Thyroid gland (tissue), 4 donors: ENCODE measurements around the gene CFP. TPM values are rescaled to one million over a fixed set of nuclear protein-coding genes. Genes with fewer than 3 reads are reported as not detected.

Experiments used
- DNase-seq, 2 donors: peaks; one replicate each; pipeline ENCODE4 v3.0.0-alpha.2; 2019
- H3K27ac ChIP-seq, 3 donors: fragments of 200-600 bp; sonication (generic); 1 replicate in 2 of 3; 2 replicates in 1 of 3; pipeline ENCODE4 v1.5.1; 2016 to 2019; ENCODE audit warnings: mild to moderate bottlenecking in 1 of 3, moderate library complexity in 1 of 3
- H3K27me3 ChIP-seq: fragments of 200-600 bp; sonication (generic); one replicate; pipeline ENCODE4 v1.5.1; 2019
- H3K36me3 ChIP-seq, 2 donors: fragments of 200-600 bp; sonication (generic); one replicate each; pipeline ENCODE4 v1.5.1; 2016 to 2019
- H3K4me1 ChIP-seq, 2 donors: fragments of 200-600 bp; sonication (generic); one replicate each; pipeline ENCODE4 v1.5.1; 2017 to 2019
- H3K4me3 ChIP-seq, 3 donors: fragments of 200-600 bp; sonication (generic); replicated peaks in 1 of 3; 1 replicate in 2 of 3; 2 replicates in 1 of 3; pipeline ENCODE4 v1.5.1; 2016; ENCODE audit warnings: mild to moderate bottlenecking in 1 of 3
- H3K9me3 ChIP-seq: fragments of 200-600 bp; sonication (generic); one replicate; pipeline ENCODE4 v1.5.1; 2017
- POLR2A ChIP-seq, 2 donors: fragments of 450-650 bp; IDR thresholded peaks; one replicate each; pipeline ENCODE4 v1.6.1; 2017; ENCODE audit warnings: antibody characterized with exemption in 2 of 2, mild to moderate bottlenecking in 2 of 2, moderate library complexity in 1 of 2
- WGBS, 2 donors: methylation state at CpG; one replicate each; pipeline ENCODE4 v1.1.5; 2017; 5-methylcytosine and 5-hydroxymethylcytosine counted together
- intact Hi-C: fragments of 100-400 bp; cut with DNase I; formaldehyde crosslinking; loops from one replicate; pipeline ENCODE4 v1.15.1; 2023
- total RNA-seq, 4 donors: library from RNA; depleted of rRNA; stranded (reverse); fragments of >200 nt; gene quantifications; one replicate each; pipeline ENCODE4 v1.2.3, GENCODE V29; 2016
- TF ChIP-seq, protein P1 (sequence below), 6 experiments: fragments of 200-600 bp in 3 of 6; fragments of 450-650 bp in 3 of 6; sonication (generic) in 3 of 6; IDR thresholded peaks; one replicate each; pipeline ENCODE4 v1.5.1; 2016 to 2019; ENCODE audit warnings: antibody characterized with exemption in 6 of 6, mild to moderate bottlenecking in 2 of 6, inconsistent platforms in 1 of 6, moderate library complexity in 1 of 6

The CFP gene
- total RNA-seq, 4 donors from 2014 or later = 1.3 to 2.3 (median 1.6) TPM

DNA sequence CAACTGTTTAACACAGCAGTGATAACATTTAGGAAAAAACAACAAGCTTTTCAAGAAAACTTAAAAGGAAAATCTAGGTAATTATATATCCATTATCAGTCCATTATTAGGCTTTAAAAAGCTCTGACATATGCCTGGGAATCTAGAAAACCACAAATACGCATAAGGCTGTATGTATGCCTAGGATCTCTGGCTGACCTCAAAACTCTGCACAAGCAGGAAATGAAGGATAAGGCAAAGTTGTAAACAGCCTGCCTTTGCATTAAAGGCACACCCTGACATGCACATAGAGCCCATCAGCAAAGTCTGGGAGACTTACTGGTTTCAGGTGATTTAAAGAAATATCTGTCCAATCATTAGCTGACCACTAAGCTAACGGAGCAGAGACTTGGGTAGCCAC lies 33.5 kb downstream of the CFP start:
- Histone ChIP-seq H3K27me3 (no peaks in the 10 kb centered on the region), H3K27ac (no peak overlapping the region), H3K4me3 (no peak overlapping the region), H3K36me3 (no peaks in the 10 kb centered on the region), H3K4me1 (no peaks in the 10 kb centered on the region), H3K9me3 (no peaks in the 10 kb centered on the region)
- 83 to 94% methylated on average over 2 of the region's 2 CpGs for WGBS, 2 donors
- TF ChIP-seq, protein P1, sequence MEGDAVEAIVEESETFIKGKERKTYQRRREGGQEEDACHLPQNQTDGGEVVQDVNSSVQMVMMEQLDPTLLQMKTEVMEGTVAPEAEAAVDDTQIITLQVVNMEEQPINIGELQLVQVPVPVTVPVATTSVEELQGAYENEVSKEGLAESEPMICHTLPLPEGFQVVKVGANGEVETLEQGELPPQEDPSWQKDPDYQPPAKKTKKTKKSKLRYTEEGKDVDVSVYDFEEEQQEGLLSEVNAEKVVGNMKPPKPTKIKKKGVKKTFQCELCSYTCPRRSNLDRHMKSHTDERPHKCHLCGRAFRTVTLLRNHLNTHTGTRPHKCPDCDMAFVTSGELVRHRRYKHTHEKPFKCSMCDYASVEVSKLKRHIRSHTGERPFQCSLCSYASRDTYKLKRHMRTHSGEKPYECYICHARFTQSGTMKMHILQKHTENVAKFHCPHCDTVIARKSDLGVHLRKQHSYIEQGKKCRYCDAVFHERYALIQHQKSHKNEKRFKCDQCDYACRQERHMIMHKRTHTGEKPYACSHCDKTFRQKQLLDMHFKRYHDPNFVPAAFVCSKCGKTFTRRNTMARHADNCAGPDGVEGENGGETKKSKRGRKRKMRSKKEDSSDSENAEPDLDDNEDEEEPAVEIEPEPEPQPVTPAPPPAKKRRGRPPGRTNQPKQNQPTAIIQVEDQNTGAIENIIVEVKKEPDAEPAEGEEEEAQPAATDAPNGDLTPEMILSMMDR (IDR thresholded peaks at IDR 0.05) = no peak
- no peak for TF ChIP-seq POLR2A (IDR thresholded peaks at IDR 0.05)
- no peak for DNase-seq
- intact Hi-C loops = no loop called here

GRCh38 chrX:47595716-47596251 lies 33.9 kb downstream of the CFP start:
- H3K4me1 ChIP-seq = no peaks in the 10 kb centered on the region
- H3K27ac ChIP-seq = no peak overlapping the region
- H3K9me3 ChIP-seq = no peaks in the 10 kb centered on the region
- no peak for DNase-seq
- H3K4me3 ChIP-seq = no peak overlapping the region
- no peaks in the 10 kb centered on the region for H3K27me3 ChIP-seq
- no peaks in the 10 kb centered on the region for H3K36me3 ChIP-seq
- intact Hi-C loops = no loop called here
- TF ChIP-seq, protein P1 (IDR thresholded peaks at IDR 0.05) = no peak
- no peak for TF ChIP-seq POLR2A (IDR thresholded peaks at IDR 0.05)
- 71 to 80% methylated on average over 1 of the region's 1 CpG for WGBS, 2 donors

DNA sequence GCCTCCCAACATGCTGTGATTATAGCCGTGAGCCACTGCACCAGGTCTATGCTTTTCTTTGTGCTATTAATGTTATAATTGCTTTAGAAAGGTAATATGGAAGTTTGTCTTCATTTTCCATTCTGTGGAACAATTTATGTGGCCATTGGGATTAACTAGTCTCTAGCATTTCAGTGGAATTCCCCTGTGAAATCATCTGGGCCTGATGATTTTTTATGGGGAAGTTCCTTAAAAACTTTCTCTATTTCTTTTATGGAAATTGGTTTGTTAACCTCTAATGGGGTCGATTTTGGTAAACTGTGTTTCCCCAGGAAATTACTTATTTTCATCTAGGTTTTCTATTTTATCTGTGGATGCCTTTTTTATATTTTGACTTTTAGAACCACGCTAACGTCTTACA lies 36.2 kb downstream of the CFP start:
- no peak for DNase-seq
- TF ChIP-seq POLR2A (IDR thresholded peaks at IDR 0.05) = no peak
- TF ChIP-seq, protein P1 (IDR thresholded peaks at IDR 0.05) = no peak
- WGBS, 2 donors = 83 to 88% methylated on average over 4 of the region's 4 CpGs

DNA sequence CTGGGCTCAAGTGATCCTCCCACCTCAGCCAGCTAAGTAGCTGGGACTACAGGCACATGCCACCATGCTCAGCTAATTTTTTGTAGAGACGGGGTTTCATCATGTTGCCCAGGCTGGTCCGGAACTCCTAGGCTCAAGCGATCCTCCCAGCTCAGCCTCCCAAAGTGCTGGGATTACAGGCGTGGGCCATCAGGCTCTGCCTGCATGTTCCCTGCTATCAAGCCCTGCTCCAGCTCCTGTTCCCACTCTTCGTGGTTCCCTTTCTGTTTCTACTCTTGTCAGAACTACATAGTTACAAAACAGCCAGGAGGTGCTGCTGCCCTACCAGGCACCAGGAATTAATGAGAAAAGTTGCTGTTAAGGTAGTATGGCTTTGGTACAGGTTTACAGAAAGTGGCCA lies 38.7 kb downstream of the CFP start:
- Histone ChIP-seq H3K4me1 (no peaks in the 10 kb centered on the region), H3K9me3 (no peaks in the 10 kb centered on the region), H3K27me3 (no peaks in the 10 kb centered on the region), H3K36me3 (no peaks in the 10 kb centered on the region), H3K4me3 (no peak overlapping the region), H3K27ac (no peak overlapping the region)
- no peak for DNase-seq
- WGBS, 2 donors = 87 to 97% methylated on average over 5 of the region's 5 CpGs
- TF ChIP-seq POLR2A (IDR thresholded peaks at IDR 0.05) = no peak
- TF ChIP-seq, protein P1 (IDR thresholded peaks at IDR 0.05) = no peak
- intact Hi-C loops = no loop called here

More for the DNA sequence above, 36.2 kb downstream of the CFP start:
- Histone ChIP-seq H3K4me3 (no peak overlapping the region), H3K27me3 (no peaks in the 10 kb centered on the region), H3K36me3 (no peaks in the 10 kb centered on the region), H3K4me1 (no peaks in the 10 kb centered on the region), H3K9me3 (no peaks in the 10 kb centered on the region), H3K27ac (no peak overlapping the region)
- intact Hi-C loops = no loop called here

- Histone ChIP-seq H3K4me3 (no peak overlapping the region), H3K9me3 (no peaks in the 10 kb centered on the region), H3K4me1 (no peaks in the 10 kb centered on the region), H3K36me3 (no peaks in the 10 kb centered on the region), H3K27ac (no peak overlapping the region), H3K27me3 (no peaks in the 10 kb centered on the region)
- WGBS, 2 donors = 63 to 90% methylated on average over 4 to 11 of the region's 16 CpGs
- intact Hi-C loops = no loop called here
- no peak for DNase-seq
- TF ChIP-seq POLR2A (IDR thresholded peaks at IDR 0.05) = no peak
- TF ChIP-seq, protein P1 (IDR thresholded peaks at IDR 0.05) = no peak
These were observed 41.6 kb downstream of the CFP start for GRCh38 chrX:47587906-47588735.
